ENCODE results near the gene BMF. TPM values are rescaled to one million over a fixed set of nuclear protein-coding genes. Genes with fewer than 3 reads are reported as not detected.
"Not testable (repeated sequence)": the region's sequence is repeated elsewhere in the genome, so short reads cannot be mapped to it uniquely, and the experiment has no call there.

BMF gene
- total RNA-seq, 1 donor = 8.0 TPM

- H2AFZ ChIP-seq (ENCODE audit: low read length) = no peak overlapping the region
Measured at GRCh38 chr15:40115670-40116093, 7.0 kb upstream of the BMF start.

GRCh38 chr15:40115106-40115505 lies 6.4 kb upstream of the BMF start:
- H3K9me3 ChIP-seq (ENCODE audit: low read depth, low read length); H3K4me3 ChIP-seq (ENCODE audit: insufficient read depth, low read length); DNase-seq (ENCODE audit: insufficient read length, low spot score, missing footprints); H2AFZ ChIP-seq (ENCODE audit: low read length); H3K4me2 ChIP-seq (ENCODE audit: insufficient read depth, low read length); H3K79me2 ChIP-seq (ENCODE audit: insufficient read depth, low read length); H3K4me1 ChIP-seq (ENCODE audit: insufficient read depth, low read length); H3K27ac ChIP-seq (ENCODE audit: low read depth, low read length); H3K36me3 ChIP-seq (ENCODE audit: insufficient read depth, low read length); H4K20me1 ChIP-seq (ENCODE audit: insufficient read depth, low read length): not testable (repeated sequence)
- H3K27me3 ChIP-seq (ENCODE audit: insufficient read depth, low read length) = peaks cover 43% of the 10 kb centered on the region

More at GRCh38 chr15:40115670-40116093, 7.0 kb upstream of the BMF start:
- peak; percentile 42 for DNase-seq (ENCODE audit: insufficient read length, low spot score, missing footprints)
- H3K27ac ChIP-seq (ENCODE audit: low read depth, low read length) = no peak overlapping the region
- no peaks in the 10 kb centered on the region for H3K79me2 ChIP-seq (ENCODE audit: insufficient read depth, low read length)
- no peaks in the 10 kb centered on the region for H3K4me1 ChIP-seq (ENCODE audit: insufficient read depth, low read length)
- peaks cover 43% of the 10 kb centered on the region for H3K27me3 ChIP-seq (ENCODE audit: insufficient read depth, low read length)
- no peaks in the 10 kb centered on the region for H4K20me1 ChIP-seq (ENCODE audit: insufficient read depth, low read length)
- H3K4me3 ChIP-seq (ENCODE audit: insufficient read depth, low read length) = no peak overlapping the region
- TF ChIP-seq CTCF (IDR thresholded peaks at IDR 0.05; ENCODE audit: extremely low read depth, low read depth, low read length) = no peak
- H3K36me3 ChIP-seq (ENCODE audit: insufficient read depth, low read length) = no peaks in the 10 kb centered on the region
- H3K9me3 ChIP-seq (ENCODE audit: low read depth, low read length) = no peaks in the 10 kb centered on the region
- no peak overlapping the region for H3K4me2 ChIP-seq (ENCODE audit: insufficient read depth, low read length)

GRCh38 chr15:40114218-40114617 lies 5.5 kb upstream of the BMF start:
- Histone ChIP-seq H3K4me1 (ENCODE audit: insufficient read depth, low read length) (peaks cover 2% of the 10 kb centered on the region), H3K9me3 (ENCODE audit: low read depth, low read length) (no peaks in the 10 kb centered on the region), H3K4me2 (ENCODE audit: insufficient read depth, low read length) (no peak overlapping the region), H2AFZ (ENCODE audit: low read length) (no peak overlapping the region), H4K20me1 (ENCODE audit: insufficient read depth, low read length) (no peaks in the 10 kb centered on the region), H3K27ac (ENCODE audit: low read depth, low read length) (no peak overlapping the region), H3K36me3 (ENCODE audit: insufficient read depth, low read length) (no peaks in the 10 kb centered on the region), H3K79me2 (ENCODE audit: insufficient read depth, low read length) (no peaks in the 10 kb centered on the region), H3K27me3 (ENCODE audit: insufficient read depth, low read length) (peaks cover 43% of the 10 kb centered on the region), H3K4me3 (ENCODE audit: insufficient read depth, low read length) (no peak overlapping the region)
- no peak for TF ChIP-seq CTCF (IDR thresholded peaks at IDR 0.05; ENCODE audit: extremely low read depth, low read depth, low read length)
- peak; percentile 53 for DNase-seq (ENCODE audit: insufficient read length, low spot score, missing footprints)

- TF ChIP-seq CTCF (IDR thresholded peaks at IDR 0.05; ENCODE audit: extremely low read depth, low read depth, low read length) = no peak
- no peak overlapping the region for H2AFZ ChIP-seq (ENCODE audit: low read length)
Measured at GRCh38 chr15:40112789-40113188, 4.1 kb upstream of the BMF start.

More at GRCh38 chr15:40112789-40113188, 4.1 kb upstream of the BMF start:
- H3K9me3 ChIP-seq (ENCODE audit: low read depth, low read length) = no peaks in the 10 kb centered on the region
- peaks cover 11% of the 10 kb centered on the region for H3K4me1 ChIP-seq (ENCODE audit: insufficient read depth, low read length)
- H3K4me2 ChIP-seq (ENCODE audit: insufficient read depth, low read length) = no peak overlapping the region
- no peaks in the 10 kb centered on the region for H3K36me3 ChIP-seq (ENCODE audit: insufficient read depth, low read length)
- H3K27me3 ChIP-seq (ENCODE audit: insufficient read depth, low read length) = peaks cover 43% of the 10 kb centered on the region
- H4K20me1 ChIP-seq (ENCODE audit: insufficient read depth, low read length) = no peaks in the 10 kb centered on the region
- peak; percentile 49 for DNase-seq (ENCODE audit: insufficient read length, low spot score, missing footprints)
- no peaks in the 10 kb centered on the region for H3K79me2 ChIP-seq (ENCODE audit: insufficient read depth, low read length)
- no peak overlapping the region for H3K27ac ChIP-seq (ENCODE audit: low read depth, low read length)
- H3K4me3 ChIP-seq (ENCODE audit: insufficient read depth, low read length) = no peak overlapping the region
